Endothelial cell of umbilical vein (primary cell): Measurements from ENCODE around the gene SETD2. TPM values are rescaled to one million over a fixed set of nuclear protein-coding genes. Genes with fewer than 3 reads are reported as not detected.

Source experiments
- BruUV-seq: library from RNA; stranded (reverse); fragments of 400-500 nt; replicated peaks from 2 replicates; lab custom pipeline; 2021; lab: Mats Ljungman, UMichigan
- CTCF ChIA-PET: fragments of 300-600, 350-600 bp; sonication (Branson Sonifier 250); formaldehyde crosslinking; loops from one replicate; lab custom pipeline; 2021; ENCODE audit warnings: antibody characterized with exemption, inconsistent platforms; lab: Charles Lee
- POLR2A ChIA-PET: fragments of 300-600, 350-600 bp; sonication (Branson Sonifier 250); formaldehyde crosslinking; loops from one replicate; lab custom pipeline; 2021; ENCODE audit warnings: antibody characterized with exemption, inconsistent platforms; lab: Charles Lee
- DNase-seq: peaks from one replicate; pipeline ENCODE4 v3.0.0-alpha.2; 2011; ENCODE audit warnings: low read depth, low spot score
- FAIRE-seq: peaks from 2 replicates; lab custom pipeline; 2011; peaks lifted over from hg19 to GRCh38; lab: Jason Lieb, UNC
- H2AFZ ChIP-seq: 2 replicates; pipeline ENCODE4 v1.6.0; 2012; ENCODE audit warnings: low read depth, low read length, control low read depth, inconsistent platforms
- H3K27ac ChIP-seq: 2 replicates; pipeline ENCODE4 v1.5.1; 2011; ENCODE audit warnings: low read depth, mild to moderate bottlenecking, control low read depth, low read length, moderate library complexity; ENCODE audit not compliant: insufficient read depth
- H3K27me3 ChIP-seq, 2 experiments: 2 replicates each; pipeline versions ENCODE4 v1.6.0 to v1.6.1; 2011; ENCODE audit warnings: low read length in 2 of 2, mixed read lengths in 1 of 2; ENCODE audit not compliant: control insufficient read depth in 2 of 2, insufficient read depth in 2 of 2
- H3K36me3 ChIP-seq, 2 experiments: 2 replicates in 1 of 2; 3 replicates in 1 of 2; pipeline ENCODE4 v1.5.1; 2011; ENCODE audit warnings: low read length in 2 of 2, mild to moderate bottlenecking in 1 of 2, moderate library complexity in 1 of 2; ENCODE audit not compliant: control insufficient read depth in 2 of 2, insufficient read depth in 2 of 2; ENCODE audit errors: extremely low read depth in 1 of 2
- H3K4me1 ChIP-seq: 3 replicates; pipeline ENCODE4 v1.5.1; 2011; ENCODE audit warnings: mild to moderate bottlenecking, low read length; ENCODE audit not compliant: control insufficient read depth, insufficient read depth; ENCODE audit errors: extremely low read depth
- H3K4me2 ChIP-seq: 2 replicates; pipeline ENCODE4 v1.6.1; 2011; ENCODE audit warnings: low read length, control low read depth, mixed read lengths; ENCODE audit not compliant: insufficient read depth
- H3K4me3 ChIP-seq, 3 experiments: fragments of 200-600 bp in 1 of 3; sonication (generic), shearing (Covaris generic) in 1 of 3; replicated peaks in 1 of 3; 2 replicates each; pipeline ENCODE4 v1.5.1; 2011 to 2016; ENCODE audit warnings: control low read depth in 3 of 3, low read length in 3 of 3, mild to moderate bottlenecking in 2 of 3, inconsistent platforms in 1 of 3, low read depth in 1 of 3, moderate library complexity in 1 of 3; ENCODE audit not compliant: insufficient read depth in 1 of 3
- H3K79me2 ChIP-seq: 2 replicates; pipeline ENCODE4 v1.6.0; 2012; ENCODE audit warnings: low read length, inconsistent platforms; ENCODE audit not compliant: control insufficient read depth, insufficient read depth
- H3K9ac ChIP-seq: replicated peaks from 2 replicates; pipeline ENCODE3; 2011; ENCODE audit warnings: low read length, control low read depth; ENCODE audit not compliant: insufficient read depth; ENCODE audit errors: extremely low read depth
- H3K9me1 ChIP-seq: replicated peaks from 3 replicates; pipeline ENCODE4 v1.6.0; 2011; ENCODE audit warnings: mild to moderate bottlenecking, low read length; ENCODE audit not compliant: control insufficient read depth, insufficient read depth; ENCODE audit errors: extremely low read depth
- H3K9me3 ChIP-seq: replicated peaks from 2 replicates; pipeline ENCODE4 v1.5.1; 2012; ENCODE audit warnings: low read length, inconsistent platforms; ENCODE audit not compliant: control insufficient read depth, insufficient read depth
- H4K20me1 ChIP-seq: replicated peaks from 2 replicates; pipeline ENCODE3; 2011; ENCODE audit warnings: mild to moderate bottlenecking, low read length; ENCODE audit not compliant: control insufficient read depth, insufficient read depth; ENCODE audit errors: extremely low read depth
- EZH2 ChIP-seq: IDR thresholded peaks from 2 replicates; pipeline ENCODE4 v1.6.1; 2012; ENCODE audit warnings: borderline replicate concordance, low read depth, mild to moderate bottlenecking, moderate library complexity, low read length, inconsistent platforms; ENCODE audit not compliant: severe bottlenecking
- FOS ChIP-seq: IDR thresholded peaks from 2 replicates; pipeline ENCODE4 v1.6.1; 2011; ENCODE audit warnings: mild to moderate bottlenecking, low read length, moderate library complexity, borderline replicate concordance; ENCODE audit not compliant: insufficient read depth
- GATA2 ChIP-seq: IDR thresholded peaks from 2 replicates; pipeline ENCODE4 v1.7.0; 2011; ENCODE audit warnings: low read depth, mild to moderate bottlenecking, moderate library complexity, mixed read lengths, low read length; ENCODE audit not compliant: insufficient read length, insufficient read depth
- JUN ChIP-seq: IDR thresholded peaks from 2 replicates; pipeline ENCODE4 v1.6.1; 2011; ENCODE audit warnings: borderline replicate concordance, low read depth; ENCODE audit not compliant: insufficient read length, insufficient read depth
- MYC ChIP-seq: IDR thresholded peaks from one replicate; pipeline ENCODE4 v1.6.1; 2011; ENCODE audit warnings: mild to moderate bottlenecking, low read depth, low read length
- POLR2A ChIP-seq: IDR thresholded peaks from 2 replicates; pipeline ENCODE4 v1.6.1; 2012; ENCODE audit warnings: low read depth, mild to moderate bottlenecking, control low read depth, low read length
- POLR2AphosphoS5 ChIP-seq: IDR thresholded peaks from 2 replicates; pipeline ENCODE4 v1.6.1; 2012; ENCODE audit warnings: low read depth, mild to moderate bottlenecking, control low read depth, low read length, moderate library complexity; ENCODE audit not compliant: insufficient read depth
- dilution Hi-C: fragments of 300-500 bp; cut with MboI; formaldehyde crosslinking; loops from one replicate; pipeline ENCODE4 v1.15.0; 2019; ENCODE audit warnings: low sequenced_read_pairs; ENCODE audit not compliant: extremely low pct_ligation_motif_present
- intact Hi-C: fragments of 100-400 bp; cut with micrococcal nuclease; formaldehyde crosslinking; loops from one replicate; pipeline ENCODE4 v1.10.0; 2022
- polyA plus RNA-seq, 4 experiments: library from polyadenylated mRNA; depleted of rRNA in 3 of 4; stranded (reverse) in 3 of 4; unstranded in 1 of 4; fragments of >200 nt; gene quantifications; 2 replicates each; pipeline versions ENCODE4 v1.2.1 to v1.2.3, GENCODE V29; 2011 to 2012; ENCODE audit warnings: missing spikeins in 1 of 4
- total RNA-seq: library from RNA; stranded (reverse); gene quantifications from 2 replicates; pipeline ENCODE4 v1.2.3, GENCODE V29; 2021
- TF ChIP-seq, protein P1 (sequence below): IDR thresholded peaks from 2 replicates; pipeline ENCODE4 v1.6.1; 2011; ENCODE audit not compliant: insufficient read depth, insufficient read length
- TF ChIP-seq, protein P2 (sequence below), 2 donors: IDR thresholded peaks; 1 replicate in 1 of 2; 2 replicates in 1 of 2; pipeline ENCODE4 v1.5.1; 2011; ENCODE audit warnings: low read length in 2 of 2, mild to moderate bottlenecking in 2 of 2, moderate library complexity in 2 of 2, control low read depth in 1 of 2, inconsistent platforms in 1 of 2, low read depth in 1 of 2; ENCODE audit not compliant: insufficient read depth in 1 of 2; ENCODE audit errors: extremely low read depth in 1 of 2

The SETD2 gene
- total and polyA plus RNA-seq, 2 donors (not counting 3 experiments of a cell fraction or from before 2014, with no cell fraction given) = 13.7 to 41.4 TPM

DNA sequence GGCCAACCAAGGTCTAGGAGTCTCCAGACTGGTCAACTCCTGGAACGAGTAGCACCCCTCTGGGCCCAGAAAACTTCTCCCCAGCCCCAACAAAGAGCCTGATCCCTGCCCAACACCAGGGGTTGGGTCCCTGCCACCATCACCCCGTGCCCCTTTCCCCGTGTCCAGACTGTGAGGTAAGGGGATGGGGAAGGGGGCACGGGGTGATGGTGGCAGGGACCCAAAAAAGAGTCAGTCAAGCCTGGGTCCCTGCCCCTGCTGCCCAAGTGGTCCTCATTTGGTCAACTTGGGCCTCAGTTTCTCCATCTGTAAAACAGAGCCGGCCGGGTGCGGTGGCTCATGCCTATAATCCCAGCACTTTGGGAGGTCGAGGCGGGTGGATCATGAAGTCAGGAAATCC, 185.5 kb downstream of the SETD2 start:
- FAIRE-seq (no peak), DNase-seq (no peak)
- Histone ChIP-seq H2AFZ (no peak overlapping the region), H3K27me3 (no peaks in the 10 kb centered on the region), H3K9me3 (no peaks in the 10 kb centered on the region), H3K9me1 (no peaks in the 10 kb centered on the region), H3K4me1 (peaks cover 38% of the 10 kb centered on the region), H3K9ac (no peak overlapping the region), H3K79me2 (peaks cover 53% of the 10 kb centered on the region), H3K27ac (no peak overlapping the region), H3K4me2 (no peak overlapping the region), H4K20me1 (no peaks in the 10 kb centered on the region), H3K4me3 (no peak overlapping the region), H3K36me3 (no peaks in the 10 kb centered on the region)
- ChIA-PET CTCF (interaction anchor here (1.0 to 6.4 kb wide), 3 partner anchors 43 to 55 kb away, joined by 3 to 52 read pairs (median 7); no protein-coding TSS in a partner anchor), POLR2A (interaction anchor here (1.2 kb wide), 1 partner anchor 47 kb away, joined by 3 read pairs; no protein-coding TSS in a partner anchor)
- intact Hi-C loops (loop anchor here (2.0 kb wide), 1 partner anchor 30 kb away; no protein-coding TSS in a partner anchor), dilution Hi-C loops (no loop called here)
- TF ChIP-seq GATA2 = no peak
- no peak for TF ChIP-seq POLR2A
- no peak for TF ChIP-seq JUN
- TF ChIP-seq, protein P1, sequence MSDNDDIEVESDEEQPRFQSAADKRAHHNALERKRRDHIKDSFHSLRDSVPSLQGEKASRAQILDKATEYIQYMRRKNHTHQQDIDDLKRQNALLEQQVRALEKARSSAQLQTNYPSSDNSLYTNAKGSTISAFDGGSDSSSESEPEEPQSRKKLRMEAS = no peak
- TF ChIP-seq FOS = no peak
- no peak for TF ChIP-seq EZH2
- TF ChIP-seq, protein P2, sequence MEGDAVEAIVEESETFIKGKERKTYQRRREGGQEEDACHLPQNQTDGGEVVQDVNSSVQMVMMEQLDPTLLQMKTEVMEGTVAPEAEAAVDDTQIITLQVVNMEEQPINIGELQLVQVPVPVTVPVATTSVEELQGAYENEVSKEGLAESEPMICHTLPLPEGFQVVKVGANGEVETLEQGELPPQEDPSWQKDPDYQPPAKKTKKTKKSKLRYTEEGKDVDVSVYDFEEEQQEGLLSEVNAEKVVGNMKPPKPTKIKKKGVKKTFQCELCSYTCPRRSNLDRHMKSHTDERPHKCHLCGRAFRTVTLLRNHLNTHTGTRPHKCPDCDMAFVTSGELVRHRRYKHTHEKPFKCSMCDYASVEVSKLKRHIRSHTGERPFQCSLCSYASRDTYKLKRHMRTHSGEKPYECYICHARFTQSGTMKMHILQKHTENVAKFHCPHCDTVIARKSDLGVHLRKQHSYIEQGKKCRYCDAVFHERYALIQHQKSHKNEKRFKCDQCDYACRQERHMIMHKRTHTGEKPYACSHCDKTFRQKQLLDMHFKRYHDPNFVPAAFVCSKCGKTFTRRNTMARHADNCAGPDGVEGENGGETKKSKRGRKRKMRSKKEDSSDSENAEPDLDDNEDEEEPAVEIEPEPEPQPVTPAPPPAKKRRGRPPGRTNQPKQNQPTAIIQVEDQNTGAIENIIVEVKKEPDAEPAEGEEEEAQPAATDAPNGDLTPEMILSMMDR (IDR thresholded peaks at IDR 0.05; ENCODE audit: extremely low read depth in 1 of 2, insufficient read depth in 1 of 2, low read depth in 1 of 2, low read length in 2 of 2) = no peak
- TF ChIP-seq POLR2AphosphoS5 = no peak
- TF ChIP-seq MYC = no peak
- no TSS peak for BruUV-seq
